Measurements from ENCODE around the gene PIK3C2G.

DNA sequence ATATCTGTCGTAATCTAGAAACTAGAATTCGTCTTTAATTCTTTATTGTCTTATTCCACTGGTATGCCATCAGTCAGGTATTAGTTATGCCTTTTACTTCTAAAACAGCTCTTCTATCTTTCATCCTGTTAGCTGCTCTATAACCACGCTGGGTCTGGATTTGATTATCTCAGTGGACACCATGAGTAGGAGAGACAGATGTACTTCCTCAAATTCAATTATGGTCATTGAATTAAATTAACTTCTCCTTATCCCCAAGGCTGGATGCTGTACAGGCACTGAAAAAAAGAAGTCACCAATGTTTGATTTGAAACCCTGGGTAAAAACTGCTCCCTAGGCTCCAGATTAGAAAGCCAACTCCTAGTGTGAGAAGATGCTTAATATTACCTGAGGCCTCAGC, 107.3 kb downstream of the PIK3C2G start:
- TF ChIP-seq TAF1 (IDR thresholded peaks at IDR 0.05; ENCODE audit: borderline replicate concordance, insufficient read depth, low read length) = no peak
- no peak for TF ChIP-seq POLR2AphosphoS5 (IDR thresholded peaks at IDR 0.05; ENCODE audit: low read depth, low read length)
- no peak for TF ChIP-seq SIN3A (IDR thresholded peaks at IDR 0.05; ENCODE audit: borderline replicate concordance, insufficient read depth, low read length)
- TF ChIP-seq, protein P1, sequence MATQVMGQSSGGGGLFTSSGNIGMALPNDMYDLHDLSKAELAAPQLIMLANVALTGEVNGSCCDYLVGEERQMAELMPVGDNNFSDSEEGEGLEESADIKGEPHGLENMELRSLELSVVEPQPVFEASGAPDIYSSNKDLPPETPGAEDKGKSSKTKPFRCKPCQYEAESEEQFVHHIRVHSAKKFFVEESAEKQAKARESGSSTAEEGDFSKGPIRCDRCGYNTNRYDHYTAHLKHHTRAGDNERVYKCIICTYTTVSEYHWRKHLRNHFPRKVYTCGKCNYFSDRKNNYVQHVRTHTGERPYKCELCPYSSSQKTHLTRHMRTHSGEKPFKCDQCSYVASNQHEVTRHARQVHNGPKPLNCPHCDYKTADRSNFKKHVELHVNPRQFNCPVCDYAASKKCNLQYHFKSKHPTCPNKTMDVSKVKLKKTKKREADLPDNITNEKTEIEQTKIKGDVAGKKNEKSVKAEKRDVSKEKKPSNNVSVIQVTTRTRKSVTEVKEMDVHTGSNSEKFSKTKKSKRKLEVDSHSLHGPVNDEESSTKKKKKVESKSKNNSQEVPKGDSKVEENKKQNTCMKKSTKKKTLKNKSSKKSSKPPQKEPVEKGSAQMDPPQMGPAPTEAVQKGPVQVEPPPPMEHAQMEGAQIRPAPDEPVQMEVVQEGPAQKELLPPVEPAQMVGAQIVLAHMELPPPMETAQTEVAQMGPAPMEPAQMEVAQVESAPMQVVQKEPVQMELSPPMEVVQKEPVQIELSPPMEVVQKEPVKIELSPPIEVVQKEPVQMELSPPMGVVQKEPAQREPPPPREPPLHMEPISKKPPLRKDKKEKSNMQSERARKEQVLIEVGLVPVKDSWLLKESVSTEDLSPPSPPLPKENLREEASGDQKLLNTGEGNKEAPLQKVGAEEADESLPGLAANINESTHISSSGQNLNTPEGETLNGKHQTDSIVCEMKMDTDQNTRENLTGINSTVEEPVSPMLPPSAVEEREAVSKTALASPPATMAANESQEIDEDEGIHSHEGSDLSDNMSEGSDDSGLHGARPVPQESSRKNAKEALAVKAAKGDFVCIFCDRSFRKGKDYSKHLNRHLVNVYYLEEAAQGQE (IDR thresholded peaks at IDR 0.05; ENCODE audit: insufficient read depth in 1 of 2, low read depth in 2 of 2, low read length in 2 of 2) = no peak

All from PFSK-1 (cell line).